Transverse colon (tissue), 3 donors: ENCODE measurements around the gene USP6NL.

ENCODE experiments used
- CTCF ChIP-seq, 5 experiments: fragments of 200-600 bp in 3 of 5; fragments of 450-650 bp in 2 of 5; sonication (generic) in 3 of 5; IDR thresholded peaks; 1 replicate in 2 of 5; 2 replicates in 3 of 5; pipeline ENCODE4 v1.5.1; 2016 to 2017; ENCODE audit warnings: antibody characterized with exemption in 5 of 5, inconsistent platforms in 3 of 5, mild to moderate bottlenecking in 2 of 5, moderate library complexity in 1 of 5
- POLR2A ChIP-seq: fragments of 450-650 bp; IDR thresholded peaks from one replicate; pipeline ENCODE4 v1.6.1; 2016; ENCODE audit warnings: antibody characterized with exemption, mild to moderate bottlenecking, moderate library complexity

DNA sequence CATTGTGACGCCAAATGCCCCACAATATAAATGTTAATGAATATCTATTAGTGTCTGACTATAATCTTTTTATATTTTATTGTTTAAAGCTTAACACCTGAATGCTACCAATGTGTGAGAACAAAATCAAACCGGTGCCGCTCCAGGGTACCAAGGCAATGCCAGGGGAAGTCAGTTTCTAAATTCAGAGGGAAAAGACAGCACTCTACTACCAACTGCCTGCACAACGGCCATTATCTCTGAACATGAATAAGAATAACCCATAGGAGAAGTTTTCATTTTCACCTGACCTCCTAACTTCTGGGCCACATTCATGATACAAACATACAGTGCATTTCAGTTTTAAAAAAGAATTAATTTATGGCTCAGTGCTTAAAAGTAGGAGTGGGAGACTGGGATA, 21.7 kb downstream of the USP6NL start:
- TF ChIP-seq POLR2A (no peak), CTCF (IDR thresholded peaks at IDR 0.05) (no peak)
